Neuron (in vitro differentiated cells): ENCODE data around the gene ITGA5.

Experiments used
- H2AFZ ChIP-seq: one replicate; pipeline ENCODE4 v1.6.1; 2013; ENCODE audit warnings: low read depth, mild to moderate bottlenecking, inconsistent platforms, low read length, moderate library complexity
- H3K27me3 ChIP-seq: one replicate; pipeline ENCODE4 v1.6.1; 2013; ENCODE audit warnings: low read length; ENCODE audit not compliant: insufficient read depth
- H3K36me3 ChIP-seq: one replicate; pipeline ENCODE4 v1.6.1; 2013; ENCODE audit warnings: low read length; ENCODE audit not compliant: insufficient read depth
- H3K4me1 ChIP-seq: one replicate; pipeline ENCODE4 v1.6.1; 2013; ENCODE audit warnings: low read length; ENCODE audit not compliant: insufficient read depth
- H3K4me3 ChIP-seq: 2 replicates; pipeline ENCODE4 v1.5.1; 2013; ENCODE audit warnings: mild to moderate bottlenecking, low read length, moderate library complexity
- H3K9me3 ChIP-seq: one replicate; pipeline ENCODE4 v1.6.1; 2013; ENCODE audit warnings: low read length

The ITGA5 gene

DNA sequence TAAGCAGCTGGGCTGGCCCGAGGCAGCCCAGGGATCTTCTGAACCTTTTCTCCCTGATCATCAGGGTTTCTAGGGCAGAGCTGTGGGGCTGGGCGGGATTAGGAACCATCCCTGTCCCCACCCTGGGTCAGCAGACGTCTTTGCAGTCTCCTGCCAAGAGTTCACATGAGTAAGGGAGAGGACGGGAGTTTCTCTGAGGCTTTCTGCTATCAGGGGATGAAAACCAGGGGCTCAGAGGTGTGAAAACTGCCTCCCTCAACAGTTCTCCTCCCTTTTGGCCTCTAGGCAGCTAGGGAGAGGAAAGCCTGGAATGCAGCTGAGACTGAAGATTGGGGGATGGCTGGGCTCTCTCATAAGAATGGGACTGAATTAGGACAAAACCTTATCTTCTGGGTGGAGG lies 42.5 kb downstream of the ITGA5 start:
- no peak overlapping the region for H2AFZ ChIP-seq
- H3K9me3 ChIP-seq, result no peaks in the 10 kb centered on the region
- H3K36me3 ChIP-seq, result no peaks in the 10 kb centered on the region
- no peak overlapping the region for H3K4me3 ChIP-seq
- H3K4me1 ChIP-seq, result peaks cover 19% of the 10 kb centered on the region
- H3K27me3 ChIP-seq, result no peaks in the 10 kb centered on the region

- H3K9me3 ChIP-seq, result no peaks in the 10 kb centered on the region
- H3K4me3 ChIP-seq, result no peak overlapping the region
- H3K4me1 ChIP-seq, result peaks cover 19% of the 10 kb centered on the region
- H3K36me3 ChIP-seq, result no peaks in the 10 kb centered on the region
- no peaks in the 10 kb centered on the region for H3K27me3 ChIP-seq
- H2AFZ ChIP-seq, result no peak overlapping the region
Observed at GRCh38 chr12:54375259-54375579, 43.8 kb downstream of the ITGA5 start.

GRCh38 chr12:54374562-54375258 lies 44.4 kb downstream of the ITGA5 start:
- no peaks in the 10 kb centered on the region for H3K36me3 ChIP-seq
- H3K4me3 ChIP-seq, result no peak overlapping the region
- no peaks in the 10 kb centered on the region for H3K9me3 ChIP-seq
- H3K4me1 ChIP-seq, result peaks cover 16% of the 10 kb centered on the region
- no peak overlapping the region for H2AFZ ChIP-seq
- H3K27me3 ChIP-seq, result no peaks in the 10 kb centered on the region

DNA sequence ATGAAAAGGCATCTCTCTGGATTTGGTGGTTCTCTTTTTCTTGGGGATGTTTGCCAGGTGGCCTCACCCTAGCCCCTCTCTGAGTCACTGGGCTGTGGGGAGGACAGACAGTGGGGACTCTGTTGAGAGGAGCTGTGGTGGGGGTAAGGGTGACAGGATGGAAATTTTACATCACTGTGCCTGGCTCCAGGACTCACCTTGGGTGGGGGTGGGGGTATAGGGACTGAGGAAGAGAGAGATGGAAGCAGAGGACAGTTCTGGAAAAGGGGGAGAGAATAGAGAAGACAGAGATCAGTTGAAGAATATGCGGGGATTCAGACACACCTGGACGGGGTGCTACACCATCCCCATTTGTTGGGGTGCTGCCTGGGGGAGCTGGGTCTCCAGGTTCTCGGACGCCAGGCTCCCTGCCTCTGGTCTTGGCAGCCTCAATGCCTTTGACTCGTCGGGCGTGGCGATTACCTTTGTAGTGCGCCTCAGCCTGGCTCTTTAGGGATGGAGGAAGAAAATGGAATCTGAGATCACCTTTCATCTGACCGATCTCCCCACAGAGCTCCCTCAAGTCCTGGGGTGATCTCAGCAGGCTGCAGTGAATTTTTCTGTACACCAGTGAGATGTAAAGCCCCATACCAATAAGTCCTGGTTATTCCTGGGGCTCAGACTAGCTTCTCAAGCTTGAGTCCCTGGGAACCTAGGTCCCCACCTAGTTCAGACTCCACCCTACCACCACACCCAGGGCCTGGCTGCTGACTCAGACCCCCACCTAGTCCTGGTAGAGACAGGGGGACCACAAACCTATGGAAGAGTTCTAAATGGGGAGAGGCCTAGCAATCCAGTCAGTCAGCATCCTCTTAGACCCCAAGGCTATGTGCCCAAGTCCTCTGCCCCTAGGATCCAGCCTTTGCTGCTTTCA lies 45.2 kb downstream of the ITGA5 start:
- peaks cover 16% of the 10 kb centered on the region for H3K4me1 ChIP-seq
- no peaks in the 10 kb centered on the region for H3K9me3 ChIP-seq
- H2AFZ ChIP-seq, result no peak overlapping the region
- H3K27me3 ChIP-seq, result no peaks in the 10 kb centered on the region
- H3K4me3 ChIP-seq, result no peak overlapping the region
- no peaks in the 10 kb centered on the region for H3K36me3 ChIP-seq

GRCh38 chr12:54372113-54372806 lies 46.8 kb downstream of the ITGA5 start:
- no peak overlapping the region for H2AFZ ChIP-seq
- no peaks in the 10 kb centered on the region for H3K9me3 ChIP-seq
- H3K36me3 ChIP-seq, result no peaks in the 10 kb centered on the region
- peaks cover 9% of the 10 kb centered on the region for H3K4me1 ChIP-seq
- H3K4me3 ChIP-seq, result no peak overlapping the region
- no peaks in the 10 kb centered on the region for H3K27me3 ChIP-seq

GRCh38 chr12:54371328-54372112 lies 47.5 kb downstream of the ITGA5 start:
- Histone ChIP-seq H3K4me1 (peaks cover 9% of the 10 kb centered on the region), H3K27me3 (no peaks in the 10 kb centered on the region), H2AFZ (no peak overlapping the region), H3K4me3 (no peak overlapping the region), H3K9me3 (no peaks in the 10 kb centered on the region), H3K36me3 (no peaks in the 10 kb centered on the region)

DNA sequence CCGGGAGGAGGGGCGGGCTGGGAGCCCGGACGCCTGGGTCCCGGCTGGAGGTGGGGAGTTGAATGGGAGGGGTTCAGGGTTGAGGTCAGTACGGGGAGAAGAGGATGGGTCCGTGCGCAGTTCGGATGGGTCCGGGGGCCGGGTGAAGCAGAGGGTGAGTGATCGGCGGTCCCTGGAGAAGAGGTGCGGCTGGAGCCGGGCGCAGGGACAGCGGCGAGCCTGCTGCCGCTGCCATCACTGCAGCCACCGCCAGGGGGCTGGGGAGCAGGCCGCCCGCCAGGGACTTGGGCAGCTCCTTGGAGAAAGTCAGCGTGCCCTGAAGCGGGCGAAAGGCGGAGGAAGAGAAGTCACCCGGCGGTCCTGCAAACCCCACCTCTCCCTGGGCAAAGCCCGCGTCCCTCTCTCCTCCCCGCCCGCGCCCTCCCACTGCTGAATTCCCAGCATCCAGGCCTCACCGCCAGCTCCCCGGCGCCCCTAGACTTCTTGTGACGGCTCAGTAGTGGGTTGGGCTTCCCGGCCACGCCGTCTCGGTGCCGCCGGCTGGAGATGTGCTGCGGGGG lies 48.8 kb downstream of the ITGA5 start:
- H3K27me3 ChIP-seq, result no peaks in the 10 kb centered on the region
- H3K4me3 ChIP-seq, result no peak overlapping the region
- H3K9me3 ChIP-seq, result no peaks in the 10 kb centered on the region
- H2AFZ ChIP-seq, result no peak overlapping the region
- H3K36me3 ChIP-seq, result no peaks in the 10 kb centered on the region
- peaks cover 8% of the 10 kb centered on the region for H3K4me1 ChIP-seq

- H3K4me3 ChIP-seq, result no peak overlapping the region
- H2AFZ ChIP-seq, result no peak overlapping the region
- no peaks in the 10 kb centered on the region for H3K36me3 ChIP-seq
Observed at GRCh38 chr12:54369597-54370131, 49.4 kb downstream of the ITGA5 start.

GRCh38 chr12:54368709-54369596 lies 50.1 kb downstream of the ITGA5 start:
- Histone ChIP-seq H3K27me3 (no peaks in the 10 kb centered on the region), H2AFZ (no peak overlapping the region), H3K9me3 (no peaks in the 10 kb centered on the region), H3K4me3 (no peak overlapping the region), H3K36me3 (no peaks in the 10 kb centered on the region), H3K4me1 (peaks cover 5% of the 10 kb centered on the region)

More at GRCh38 chr12:54369597-54370131, 49.4 kb downstream of the ITGA5 start:
- Histone ChIP-seq H3K27me3 (no peaks in the 10 kb centered on the region), H3K9me3 (no peaks in the 10 kb centered on the region), H3K4me1 (peaks cover 5% of the 10 kb centered on the region)

- Histone ChIP-seq H3K4me3 (no peak overlapping the region), H3K27me3 (no peaks in the 10 kb centered on the region), H3K4me1 (peaks cover 5% of the 10 kb centered on the region), H2AFZ (no peak overlapping the region), H3K36me3 (no peaks in the 10 kb centered on the region), H3K9me3 (no peaks in the 10 kb centered on the region)
Observed at GRCh38 chr12:54368025-54368708, 50.9 kb downstream of the ITGA5 start.

- no peaks in the 10 kb centered on the region for H3K27me3 ChIP-seq
Observed at GRCh38 chr12:54364413-54364812, 54.7 kb downstream of the ITGA5 start, which contains the start of gene GPR84. Gene GPR84, minus strand, starts transcription at chr12:54364486. Its CDS starts 635 bp downstream, at chr12:54363851.

More at GRCh38 chr12:54364413-54364812, 54.7 kb downstream of the ITGA5 start, which contains the start of gene GPR84:
- no peaks in the 10 kb centered on the region for H3K36me3 ChIP-seq
- no peak within 1 kb of the TSS for H3K4me3 ChIP-seq
- no peak within 1 kb of the TSS for H2AFZ ChIP-seq
- H3K4me1 ChIP-seq, result peaks cover 20% of the 10 kb centered on the region
- no peaks in the 10 kb centered on the region for H3K9me3 ChIP-seq
